Hematopoietic multipotent progenitor cell treated with erythropoietin and hydrocortisone succinate and interleukin-3 and kit ligand, for 15 days (in vitro differentiated cells): ENCODE measurements around the gene TXNRD2.

Experiments used
- DNase-seq: peaks from one replicate; pipeline ENCODE4 v3.0.0-alpha.2; 2015; ENCODE audit warnings: low spot score

Gene TXNRD2

DNA sequence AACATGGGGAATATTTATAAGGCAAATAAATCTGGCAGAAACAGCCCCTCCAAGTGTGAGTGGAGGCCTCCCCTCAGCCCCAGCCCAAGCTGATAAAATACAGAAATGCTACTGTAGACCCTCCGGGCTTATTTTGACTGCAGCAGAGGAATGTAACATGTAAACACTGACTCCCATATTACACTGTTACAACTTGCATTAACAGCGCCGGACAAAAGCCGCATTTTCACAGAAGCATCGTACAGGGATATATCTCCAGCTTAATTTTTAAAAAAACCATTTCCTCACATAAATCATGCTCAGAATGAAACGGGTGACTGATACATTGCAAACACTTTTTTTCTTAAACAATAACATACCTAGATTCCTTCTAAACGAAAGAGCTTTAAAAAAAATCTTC is 36.7 kb downstream of the TXNRD2 start:
- DNase-seq, result no peak

DNA sequence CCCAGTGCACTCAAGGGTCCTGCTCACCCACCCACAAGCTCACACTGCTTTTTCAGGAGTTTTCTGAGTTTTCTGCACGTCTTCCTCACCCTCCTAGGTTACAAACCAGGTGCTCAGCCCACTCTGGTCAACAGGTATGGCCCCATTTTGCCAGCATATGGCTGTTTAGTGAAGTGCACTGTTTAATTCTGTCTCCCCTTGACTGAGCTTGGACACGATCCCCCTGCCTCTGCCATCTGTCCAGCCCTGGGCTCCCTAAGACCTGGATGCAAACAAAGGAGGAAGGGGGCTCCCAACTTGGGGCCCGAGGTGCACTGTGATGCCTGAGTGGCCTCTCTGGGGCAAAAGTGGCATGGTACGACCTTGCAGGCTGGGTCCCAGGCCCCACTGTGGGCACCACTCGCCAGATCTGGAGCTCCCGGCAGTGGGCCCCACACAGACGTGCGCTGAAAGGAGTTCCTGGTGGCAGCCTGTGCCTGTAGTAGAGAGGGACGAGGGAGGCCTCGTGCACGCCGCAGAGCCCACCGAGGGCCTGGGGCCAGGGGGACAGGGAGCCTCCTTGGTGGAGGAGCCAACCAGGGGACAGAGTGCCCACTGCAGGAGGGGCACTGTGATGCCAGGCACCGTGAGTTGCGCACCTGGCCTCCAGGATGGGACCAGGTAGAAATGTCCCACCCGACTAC is 37.3 kb downstream of the TXNRD2 start:
- no peak for DNase-seq

DNA sequence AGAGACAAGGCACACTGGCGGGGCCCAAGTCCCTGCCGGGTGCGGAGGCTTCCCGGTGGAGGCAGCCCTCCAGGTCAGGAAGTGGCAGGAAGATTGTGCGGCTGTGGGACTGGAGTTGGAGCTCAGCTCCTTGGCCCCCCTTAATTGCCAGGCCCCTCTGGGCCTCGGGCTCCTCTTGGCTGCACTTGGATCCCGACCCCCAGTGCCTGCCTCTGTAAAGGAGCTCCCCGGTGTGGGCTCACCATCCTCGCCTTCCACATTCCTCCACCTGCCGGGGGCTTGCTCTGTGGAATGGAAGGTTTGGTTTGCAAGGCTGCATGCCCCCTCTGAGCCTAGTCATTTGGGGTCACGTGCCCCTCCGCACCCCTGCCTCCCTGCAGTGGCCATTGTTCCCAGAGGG is 38.1 kb downstream of the TXNRD2 start:
- DNase-seq, result no peak

DNA sequence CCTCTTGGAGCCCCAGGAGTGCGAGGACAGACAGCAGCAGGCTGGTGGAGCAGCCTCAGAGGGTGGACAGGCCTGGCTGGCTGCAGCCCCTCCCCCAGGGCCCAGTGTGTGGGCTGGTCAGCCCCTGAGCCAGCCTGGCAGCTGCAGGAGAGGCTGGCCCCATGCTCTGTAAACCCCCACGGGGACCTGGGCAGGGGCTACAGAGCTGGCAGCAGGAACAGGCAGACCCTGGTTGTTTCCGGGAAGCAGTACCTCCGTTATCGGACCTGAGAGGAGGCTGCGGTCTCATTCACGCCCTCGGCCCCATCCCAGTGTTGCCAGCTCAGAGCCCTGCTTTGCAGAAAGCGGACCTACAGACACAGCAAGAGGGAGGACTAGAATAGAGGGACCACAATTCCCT is 38.6 kb downstream of the TXNRD2 start:
- no peak for DNase-seq

DNA sequence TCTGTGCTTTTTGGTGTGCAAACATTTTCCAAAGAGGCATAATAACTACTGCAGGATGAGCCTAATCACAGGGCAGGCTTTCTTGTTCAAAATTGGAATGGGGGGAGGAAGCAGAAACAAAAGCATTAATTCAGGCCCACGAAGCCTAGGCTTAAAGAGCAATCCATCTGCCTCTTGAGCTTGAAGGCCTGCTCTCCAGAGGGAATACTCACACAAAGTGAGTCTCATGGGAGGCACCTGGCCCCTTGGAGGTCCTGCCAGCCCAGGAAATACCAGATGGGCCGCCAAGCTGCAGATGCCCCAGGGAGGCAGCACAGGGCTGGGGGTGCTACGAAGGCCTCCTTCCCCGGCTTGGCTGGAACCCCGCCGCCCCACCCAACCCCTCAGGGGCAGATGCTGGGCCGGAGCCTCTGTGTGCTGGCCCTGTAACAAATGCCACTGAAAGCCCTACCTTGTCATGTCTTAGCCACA is 39.3 kb downstream of the TXNRD2 start:
- DNase-seq, result no peak

DNA sequence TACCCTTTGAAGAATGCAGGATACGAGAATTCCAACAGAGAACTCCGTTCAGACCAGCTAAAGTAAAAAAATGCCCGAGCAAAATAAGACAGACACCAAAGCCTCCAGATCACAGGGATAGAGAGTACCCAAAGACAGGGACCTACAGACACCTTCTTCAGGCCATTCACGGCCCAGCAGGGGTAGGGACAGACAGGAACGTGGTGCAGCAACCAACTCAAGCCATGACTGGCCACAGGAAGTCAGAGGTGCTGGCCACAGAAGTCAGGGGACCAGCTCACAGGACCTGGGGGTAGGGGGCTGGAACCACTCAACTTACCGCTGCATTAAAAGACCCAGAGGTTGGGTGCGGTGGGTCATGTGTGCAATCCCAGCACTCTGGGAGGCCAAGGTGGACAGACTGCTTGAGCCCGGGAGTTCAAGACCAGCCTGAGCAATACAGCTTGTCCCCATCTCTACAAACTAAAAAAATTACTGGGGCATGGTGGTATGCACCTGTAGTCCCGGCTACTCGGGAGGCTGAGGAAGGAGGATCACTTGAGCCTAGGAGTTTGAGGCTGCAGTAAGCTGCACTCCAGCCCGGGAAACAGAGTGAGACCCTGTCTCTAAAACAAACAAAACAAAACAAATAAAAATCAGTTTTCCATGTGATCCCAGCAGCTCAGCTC is 39.9 kb downstream of the TXNRD2 start:
- no peak for DNase-seq

DNA sequence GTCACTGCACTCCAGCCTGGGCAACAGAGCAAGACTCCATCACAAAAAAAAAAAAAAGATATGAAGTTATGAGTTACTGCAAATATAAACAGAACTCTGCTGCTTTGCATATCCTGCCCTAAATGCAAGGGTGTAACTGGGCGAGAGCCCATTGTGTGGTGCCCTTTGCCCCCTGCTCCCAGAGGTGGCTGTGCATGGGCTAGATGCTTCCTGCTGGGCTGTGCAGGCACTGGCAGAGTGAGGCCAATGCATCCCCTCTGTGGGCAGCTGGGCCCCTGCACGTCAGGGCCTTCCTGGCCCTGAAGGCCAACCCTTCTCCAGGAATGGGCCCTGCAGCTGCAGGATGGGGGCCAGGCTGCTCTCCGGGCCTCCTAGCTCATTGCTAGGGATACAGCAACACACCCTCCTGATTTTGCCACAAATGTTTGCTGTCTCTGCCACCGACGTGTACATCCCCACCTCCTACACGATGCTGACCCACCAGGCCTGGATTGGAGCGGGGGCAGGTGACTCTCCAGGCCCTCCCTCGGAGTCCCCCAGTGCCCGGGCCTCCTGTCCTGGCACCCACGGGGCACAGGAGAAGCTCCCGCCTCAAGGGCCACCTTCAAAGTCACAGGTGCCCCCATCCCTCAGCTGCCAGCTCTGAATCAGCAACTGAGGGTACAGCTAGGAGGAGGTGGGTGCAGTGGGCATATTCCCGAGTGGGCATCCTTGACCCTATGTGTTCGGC is 40.7 kb downstream of the TXNRD2 start:
- no peak for DNase-seq

DNA sequence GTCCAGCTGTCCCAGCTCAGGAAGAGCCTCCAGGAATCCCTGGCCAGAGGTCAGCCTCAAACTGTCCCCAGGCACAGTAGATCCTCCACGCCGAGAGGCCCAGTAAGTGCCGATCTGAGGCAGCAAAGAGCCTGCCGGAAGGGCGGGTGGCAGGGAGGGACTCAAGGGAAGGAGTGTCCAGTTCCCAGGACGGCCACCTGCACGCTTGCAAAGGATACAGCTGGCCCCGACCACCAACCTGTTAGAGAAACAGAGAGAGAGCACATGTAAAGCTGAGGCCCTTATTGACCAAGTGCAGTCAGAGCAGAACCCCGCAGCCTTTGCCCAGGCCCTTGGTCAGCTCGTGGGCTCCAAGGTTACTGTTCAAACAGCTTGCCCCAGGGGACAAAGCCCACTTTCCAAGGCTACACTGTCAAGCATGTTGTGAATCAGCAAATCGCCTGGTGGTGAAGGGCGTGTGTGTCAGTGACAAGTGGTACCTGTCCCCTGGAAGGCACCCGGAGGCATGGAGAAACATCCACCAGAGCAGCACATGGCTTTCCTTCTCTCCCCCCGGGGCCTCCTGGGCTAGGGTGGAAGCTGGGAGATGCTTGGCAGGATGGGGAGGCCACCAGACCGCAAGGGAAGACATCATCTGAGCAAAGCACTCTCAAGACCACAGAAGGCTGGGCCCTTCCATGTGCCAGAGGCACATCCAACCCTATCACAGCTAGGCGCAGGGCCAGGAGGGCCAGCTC is 42.6 kb downstream of the TXNRD2 start:
- DNase-seq, result no peak

DNA sequence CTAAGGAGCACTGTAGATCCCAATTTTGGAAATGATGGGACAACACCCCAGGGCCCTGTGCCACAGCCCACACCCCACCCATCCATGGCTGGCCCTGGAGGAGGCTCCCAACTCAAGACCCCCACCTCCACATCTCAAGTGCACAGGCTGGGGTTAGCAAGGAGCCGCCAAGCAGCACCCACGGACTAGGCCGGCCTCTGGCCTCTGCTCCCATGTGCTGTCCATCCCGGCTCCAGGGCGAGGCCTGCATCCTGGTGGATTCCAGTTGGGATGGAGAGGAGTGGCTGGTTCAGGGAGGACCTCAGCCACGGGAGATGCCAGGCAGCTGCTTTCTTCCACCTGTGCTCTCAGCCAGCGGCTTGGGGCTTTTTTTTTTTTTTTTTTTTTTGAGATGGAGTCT is 43.5 kb downstream of the TXNRD2 start:
- DNase-seq, result no peak

DNA sequence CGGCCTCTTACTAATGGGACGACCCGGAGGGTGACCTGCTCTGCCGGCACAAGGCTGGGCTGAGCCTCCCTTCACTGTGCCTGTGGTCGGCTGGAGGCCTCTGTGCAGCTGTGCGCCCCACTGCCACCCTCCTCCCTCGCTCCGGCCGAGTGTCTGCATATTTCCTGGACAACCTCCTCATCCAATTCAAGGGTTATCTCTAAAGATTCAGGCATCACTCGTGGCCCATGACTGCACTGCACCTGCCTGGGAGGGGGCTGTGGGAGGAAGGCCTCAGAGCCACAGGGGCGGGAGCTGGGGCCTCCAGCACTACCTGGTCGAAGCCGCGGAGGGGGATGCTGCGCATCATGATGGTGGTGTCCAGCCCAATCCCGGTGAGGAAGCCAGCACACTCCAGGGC is 43.9 kb downstream of the TXNRD2 start:
- no peak for DNase-seq

DNA sequence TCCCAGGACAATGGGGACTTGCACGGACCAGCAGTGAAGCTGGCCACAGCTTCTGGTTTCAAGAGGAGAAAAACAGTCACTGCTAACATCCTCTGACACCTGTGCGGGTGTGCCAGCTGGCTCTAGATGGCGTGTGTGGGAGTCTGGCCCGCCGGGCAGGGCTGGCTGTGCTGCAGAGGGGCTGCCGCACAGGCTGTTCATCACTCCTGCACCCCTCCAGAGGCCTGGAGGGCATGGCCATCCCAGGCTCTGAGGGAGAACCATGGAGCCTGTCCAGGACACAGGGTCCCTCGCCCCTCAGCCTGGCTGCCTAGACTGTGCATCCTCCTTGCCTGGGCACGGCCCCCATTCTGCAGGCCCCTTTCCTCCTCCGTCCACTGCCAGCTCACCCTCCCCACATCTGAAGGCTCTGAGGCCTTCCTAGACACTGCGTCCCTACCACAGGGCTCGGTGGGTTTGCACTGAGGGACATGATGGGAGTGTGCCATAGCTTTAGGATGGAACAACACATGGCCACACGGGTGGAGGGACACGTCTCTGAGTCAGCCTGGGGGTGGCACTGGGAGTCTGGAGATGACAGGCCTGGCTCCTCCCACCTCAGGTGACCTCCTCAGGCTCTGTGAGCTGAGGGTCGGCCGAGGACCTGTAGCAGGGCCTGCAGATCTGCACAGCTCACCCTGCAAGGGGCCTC is 44.8 kb downstream of the TXNRD2 start:
- no peak for DNase-seq

DNA sequence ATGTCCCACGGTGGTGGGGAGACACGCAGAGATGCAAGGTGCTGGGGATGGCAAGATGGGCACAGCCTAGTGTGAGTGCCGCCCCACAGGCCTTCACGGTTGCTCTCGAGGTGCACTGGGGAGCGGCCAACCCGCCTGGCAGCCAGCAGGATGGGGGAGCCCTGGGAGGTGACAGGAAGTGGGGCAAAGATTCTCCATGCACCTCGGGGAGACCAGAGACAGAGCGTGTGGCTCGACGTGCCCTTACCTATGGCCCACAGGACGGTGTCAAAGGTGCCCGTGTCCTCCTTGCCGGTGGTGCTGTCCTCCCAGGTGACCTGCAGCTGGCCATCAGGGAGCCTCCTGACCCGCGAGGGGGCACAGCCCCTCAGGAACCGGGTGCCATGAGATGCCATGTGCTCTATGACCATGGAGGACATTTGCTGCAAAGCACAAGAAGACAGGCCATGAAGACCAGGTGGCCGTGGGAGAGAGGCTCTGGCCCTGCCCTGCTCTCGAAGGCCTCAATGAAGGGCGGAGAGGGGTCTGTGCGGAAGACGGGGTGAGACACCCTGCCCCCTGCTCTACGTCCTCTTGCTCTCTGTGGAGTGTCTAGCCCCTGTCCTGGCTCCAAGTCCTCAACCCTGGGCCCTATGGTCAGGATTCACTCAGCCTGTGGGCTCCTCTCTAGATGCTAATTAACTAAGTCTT is 46.3 kb downstream of the TXNRD2 start:
- no peak for DNase-seq

DNA sequence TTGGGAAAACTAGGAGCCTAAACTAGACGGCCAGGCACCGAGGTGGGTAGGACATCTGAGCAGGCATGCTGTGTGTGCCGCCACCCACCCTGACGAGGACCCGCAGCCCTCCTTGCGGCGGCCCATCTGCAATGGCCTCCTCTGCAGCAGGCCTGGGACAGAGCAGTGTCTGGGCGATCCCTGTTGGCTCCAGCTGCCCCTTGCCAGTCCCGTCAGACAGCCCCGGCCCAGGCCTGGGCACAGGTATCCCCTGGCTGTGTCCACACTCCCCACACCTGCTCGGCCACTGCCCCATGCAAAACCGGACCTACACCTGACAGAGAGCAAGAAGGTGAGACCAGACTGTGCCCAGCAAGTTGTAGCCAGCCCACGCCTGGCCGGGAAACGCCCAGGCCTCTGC is 48.3 kb downstream of the TXNRD2 start:
- DNase-seq, result no peak

DNA sequence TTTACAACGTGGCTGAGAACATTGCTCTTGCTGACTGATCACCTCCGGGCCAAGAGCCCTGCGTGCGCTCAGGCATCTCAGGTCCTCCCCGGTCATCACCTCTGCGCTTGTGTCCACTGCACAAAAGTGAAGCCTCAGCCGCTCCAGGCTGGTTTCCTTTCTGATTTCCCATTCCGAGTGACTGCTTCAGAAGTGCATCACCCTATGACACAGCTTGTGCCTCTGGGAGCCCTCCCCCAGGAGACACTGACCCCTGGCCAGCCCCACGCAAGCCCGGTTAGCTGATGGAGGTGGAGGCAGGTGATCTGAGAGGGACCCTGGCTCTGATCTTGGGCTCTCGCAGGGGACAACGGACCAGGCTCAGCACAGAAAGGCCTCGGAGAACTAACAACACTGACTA is 48.7 kb downstream of the TXNRD2 start:
- DNase-seq, result no peak

DNA sequence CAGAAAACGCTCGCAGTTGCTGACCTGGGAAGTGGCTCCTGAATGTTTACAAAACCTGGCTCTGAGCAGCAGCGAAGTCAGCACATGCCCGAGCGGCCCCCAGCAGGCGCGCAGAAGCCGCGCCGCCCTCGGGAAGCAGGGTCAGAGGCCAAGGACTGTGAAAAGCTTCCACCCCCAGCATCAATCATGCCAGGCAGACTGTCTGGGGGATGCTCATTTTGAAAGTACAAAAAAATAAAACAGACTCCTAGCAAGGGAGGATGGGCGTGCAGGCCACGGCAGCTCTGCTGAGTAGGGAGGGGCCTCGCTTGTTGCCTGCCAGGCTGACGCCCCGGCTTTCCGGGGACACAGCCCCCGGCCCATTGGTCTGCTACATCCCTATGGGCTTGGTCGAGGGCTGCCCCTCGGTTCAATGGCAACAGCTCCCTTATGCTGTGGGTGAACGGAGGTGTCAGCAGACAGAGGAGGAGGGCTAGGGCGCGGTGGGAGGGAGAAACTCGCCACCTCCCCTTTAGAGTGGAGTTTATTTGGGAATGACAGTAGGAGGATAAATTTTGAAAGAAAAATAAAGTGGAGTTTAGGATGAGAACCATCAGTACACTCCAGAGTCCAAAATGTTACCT is 49.2 kb downstream of the TXNRD2 start:
- DNase-seq, result no peak

DNA sequence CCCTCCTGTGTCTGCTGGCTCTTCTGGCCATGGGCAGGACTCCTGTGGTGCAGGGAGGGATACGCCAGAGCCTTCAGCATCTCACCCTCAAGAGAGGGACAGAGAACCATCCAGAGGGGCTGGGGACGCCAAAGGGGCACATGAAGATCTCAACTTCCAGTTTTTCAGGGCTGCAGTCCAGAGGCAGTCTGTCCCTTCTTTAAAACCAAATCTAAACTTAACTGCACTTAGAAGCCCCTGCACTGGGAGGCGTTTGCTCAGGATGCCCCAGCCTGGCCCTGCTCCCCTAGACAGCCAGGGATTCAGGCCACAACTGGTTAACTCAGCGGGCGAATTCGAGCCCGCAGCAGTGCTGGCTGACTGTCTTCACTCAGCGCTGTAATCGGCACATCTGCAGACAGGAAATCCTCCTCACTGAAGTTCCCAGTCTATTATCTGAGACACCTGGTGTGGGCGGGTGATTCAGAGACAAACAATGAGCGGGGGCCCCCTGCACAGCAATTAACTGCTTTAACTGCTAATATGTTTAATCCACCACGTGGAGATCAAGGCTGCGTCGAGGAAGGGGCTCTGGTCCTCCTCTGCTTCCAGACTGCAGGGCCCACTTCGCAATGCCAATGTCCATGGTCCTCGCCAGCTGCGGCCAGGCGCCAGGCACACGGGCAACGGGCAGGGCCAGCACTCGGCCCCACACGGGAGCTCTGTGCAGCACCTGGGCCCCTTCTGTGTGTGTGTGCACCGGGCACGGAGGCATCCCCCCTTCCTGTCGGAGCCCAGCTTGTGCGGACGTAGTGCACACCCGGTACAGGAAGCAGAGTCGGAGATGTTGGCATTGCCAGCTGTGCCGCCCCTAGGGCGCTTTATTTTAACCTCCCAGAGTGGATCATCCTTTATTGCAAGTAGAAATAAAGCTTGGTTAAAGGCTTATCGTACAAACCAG is 50.0 kb downstream of the TXNRD2 start:
- DNase-seq, result no peak

DNA sequence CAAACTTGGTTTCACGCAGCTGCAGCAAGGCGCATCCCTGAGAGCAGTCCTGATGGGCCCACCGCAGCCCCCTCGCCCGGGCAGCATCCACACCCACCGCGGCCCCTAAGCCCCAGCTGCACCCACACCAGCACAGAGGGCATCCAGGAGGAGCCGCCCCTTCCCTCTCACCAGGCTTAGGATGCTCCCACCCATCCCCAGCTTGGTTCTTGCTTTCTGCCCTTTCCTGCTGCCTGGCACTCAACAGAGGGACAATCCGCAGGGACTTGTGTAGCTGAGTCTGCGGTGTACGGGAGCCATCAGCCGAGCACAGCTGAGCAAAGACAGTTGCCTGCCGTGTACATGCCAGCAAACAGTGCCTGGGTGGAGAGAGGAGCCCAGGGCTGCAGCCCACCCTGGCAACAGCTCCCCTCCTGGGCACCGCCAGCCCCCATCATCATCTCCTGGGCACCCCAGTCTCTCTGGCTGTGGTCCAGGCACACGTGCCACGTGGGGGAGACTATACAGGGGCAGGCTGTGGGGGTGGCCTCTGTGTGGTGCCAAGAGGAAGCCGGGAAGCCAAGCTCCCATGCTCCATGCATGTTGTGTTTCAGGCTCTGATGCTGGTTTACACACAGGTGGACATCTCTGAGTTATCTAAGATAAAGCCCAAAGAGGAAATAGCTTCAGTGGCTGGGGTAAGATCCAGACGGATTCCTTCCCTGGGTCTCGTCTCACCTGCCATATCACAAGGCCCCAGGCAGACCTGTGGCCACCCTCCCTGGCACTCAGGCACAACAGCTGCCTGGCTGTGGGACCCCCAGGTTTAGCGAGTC is 50.9 kb downstream of the TXNRD2 start:
- no peak for DNase-seq

DNA sequence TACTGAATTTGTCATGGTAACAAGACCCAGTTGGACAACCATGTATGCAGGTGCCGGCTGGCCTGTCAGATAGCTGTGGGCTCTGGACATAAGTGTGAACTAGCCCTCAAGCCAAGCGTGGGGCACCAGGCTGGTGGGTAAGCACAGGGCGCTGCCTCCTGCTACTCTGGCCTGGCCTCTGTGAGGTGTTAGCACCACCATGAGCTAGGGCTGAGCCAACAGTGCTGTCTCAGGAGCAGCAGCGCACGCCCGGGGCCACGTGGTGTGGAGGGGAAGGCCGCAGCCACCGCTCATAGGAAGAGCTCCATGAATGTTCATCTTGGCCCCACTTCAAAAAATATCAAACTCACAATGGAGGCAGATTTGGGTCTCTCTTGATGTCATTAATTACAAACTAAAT is 51.7 kb downstream of the TXNRD2 start:
- no peak for DNase-seq
